Stimulated activated CD4-positive, alpha-beta T cell treated with anti-CD3 and anti-CD28 coated beads, Interleukin-12 subunit alpha, Interleukin-12 subunit beta, amount 100 ng/mL, for 24 hours (primary cell): Measurements from ENCODE around the gene MYO7B.

Source experiments
- DNase-seq, 2 experiments: peaks; one replicate each; pipeline ENCODE4 v3.0.0-alpha.2; 2020; ENCODE audit warnings: low read depth in 2 of 2

MYO7B gene

GRCh38 chr2:127624756-127625571 is 89.5 kb downstream of the MYO7B start:
- DNase-seq: no peak

GRCh38 chr2:127625572-127625951 is 90.1 kb downstream of the MYO7B start:
- DNase-seq: no peak

- DNase-seq: no peak
These were observed 90.7 kb downstream of the MYO7B start for GRCh38 chr2:127626175-127626574.

DNA sequence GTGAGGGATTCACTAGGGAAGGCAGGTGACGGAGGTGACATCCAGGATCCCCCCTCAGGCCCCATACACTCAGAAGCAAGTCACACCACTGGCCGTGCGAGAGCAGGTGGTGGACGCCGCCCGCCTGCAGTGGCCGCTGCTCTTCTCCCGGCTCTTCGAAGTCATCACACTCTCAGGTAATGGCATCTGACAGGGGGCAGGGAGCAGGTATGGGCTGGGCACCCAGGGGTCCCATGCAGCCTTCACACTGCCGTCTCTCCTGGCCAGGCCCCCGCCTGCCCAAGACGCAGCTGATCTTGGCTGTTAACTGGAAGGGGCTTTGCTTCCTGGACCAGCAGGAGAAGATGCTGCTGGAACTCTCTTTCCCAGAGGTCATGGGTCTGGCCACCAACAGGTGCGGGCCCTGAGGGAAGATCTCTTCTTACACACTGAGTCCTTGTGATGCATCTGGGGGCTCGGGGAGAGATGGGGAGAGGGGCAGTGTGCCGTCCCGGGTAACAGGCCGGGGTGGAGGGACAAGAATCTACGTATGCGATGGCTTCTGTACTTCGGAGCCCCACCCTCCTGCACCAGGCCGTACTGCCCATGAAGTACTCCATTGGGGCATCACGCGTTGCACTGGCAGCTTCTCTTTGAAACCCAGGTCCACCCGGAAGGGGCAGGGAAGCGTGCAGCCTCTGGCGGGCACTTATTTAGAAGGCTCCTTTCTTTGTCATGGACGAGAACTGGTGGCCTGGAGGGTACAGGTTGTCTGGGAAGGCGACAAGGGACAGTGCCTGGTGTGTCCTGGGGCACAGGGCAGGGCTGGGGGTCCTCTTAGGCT is 91.6 kb downstream of the MYO7B start:
- no peak for DNase-seq

DNA sequence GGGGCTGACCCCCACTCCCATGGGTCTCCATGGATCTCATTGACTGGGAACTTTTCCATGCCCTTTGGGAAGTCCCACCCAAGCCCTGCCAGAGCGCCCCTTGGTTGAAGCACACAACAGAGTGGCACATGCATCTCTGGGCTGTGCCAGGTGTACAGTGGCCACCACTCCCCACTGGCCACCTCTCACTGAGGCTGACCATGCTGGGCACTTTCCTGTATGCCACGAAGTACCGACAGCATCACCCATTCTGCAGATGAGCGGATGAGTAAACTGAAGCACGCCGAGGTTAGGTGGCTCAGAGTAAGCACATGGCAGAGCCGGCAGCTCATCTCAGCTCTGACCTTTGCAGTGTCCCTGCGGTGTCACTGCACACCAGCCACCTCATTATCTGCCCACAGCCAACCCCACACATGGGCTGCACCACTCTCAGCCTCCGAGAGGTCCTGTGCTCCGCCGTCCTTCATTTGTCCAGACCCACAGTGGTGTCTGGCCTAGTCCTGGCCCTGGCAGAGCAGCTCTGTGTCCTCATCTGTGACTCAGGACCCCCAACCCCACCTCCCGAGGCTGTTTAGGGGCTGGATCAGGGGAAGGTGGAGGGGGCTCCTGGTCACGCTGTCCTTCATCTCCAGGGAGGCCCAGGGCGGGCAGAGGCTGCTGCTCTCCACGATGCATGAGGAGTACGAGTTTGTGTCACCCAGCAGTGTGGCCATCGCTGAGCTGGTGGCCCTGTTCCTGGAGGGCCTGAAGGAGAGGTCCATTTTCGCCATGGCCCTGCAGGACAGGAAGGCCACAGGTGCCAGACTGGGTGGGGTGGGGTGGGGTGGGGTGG is 92.5 kb downstream of the MYO7B start:
- DNase-seq: no peak

DNA sequence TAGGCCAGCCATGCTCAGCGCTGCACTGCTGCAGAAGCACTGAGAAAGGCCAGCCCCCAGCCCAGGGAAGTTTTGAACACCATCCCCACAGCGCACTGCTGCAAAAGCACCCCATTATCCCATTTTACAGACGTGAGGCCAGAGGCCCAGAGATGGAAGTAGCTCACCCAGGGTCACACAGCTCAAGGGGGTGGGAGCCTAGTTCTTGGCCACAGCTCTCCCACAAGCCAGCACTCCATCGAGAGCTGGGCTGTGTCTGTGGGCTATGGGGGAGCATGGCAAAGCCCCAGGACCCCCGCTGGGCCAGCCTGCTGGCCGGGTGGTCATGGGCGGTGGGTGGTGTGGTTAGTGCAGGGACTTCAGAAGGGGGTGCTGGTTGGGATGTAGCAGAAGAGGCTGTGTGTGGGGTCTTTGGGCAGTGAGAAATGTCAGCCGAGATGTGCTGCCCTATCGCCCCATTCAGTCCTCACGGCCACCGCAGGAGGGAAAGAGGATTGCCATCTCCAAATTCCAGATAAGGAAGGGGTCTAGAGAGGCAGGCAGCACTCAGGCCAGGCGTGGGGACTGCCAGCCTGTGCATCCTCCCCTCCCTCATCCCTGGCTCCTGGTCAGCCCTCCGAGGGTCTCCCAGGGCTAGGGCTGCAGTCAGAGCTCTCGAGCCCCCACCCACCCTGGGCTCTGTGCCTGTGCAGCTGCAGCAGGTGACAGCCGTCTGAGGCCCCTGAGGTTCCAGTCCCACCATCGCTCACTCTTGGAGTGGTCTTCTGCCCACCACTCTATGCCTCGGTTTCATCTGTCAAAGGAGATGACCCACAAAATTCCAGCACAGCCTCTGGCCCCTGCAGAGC is 93.5 kb downstream of the MYO7B start:
- DNase-seq: no peak

GRCh38 chr2:127629637-127630036 is 94.2 kb downstream of the MYO7B start:
- no peak for DNase-seq

GRCh38 chr2:127630096-127630863 is 94.8 kb downstream of the MYO7B start:
- DNase-seq: no peak

DNA sequence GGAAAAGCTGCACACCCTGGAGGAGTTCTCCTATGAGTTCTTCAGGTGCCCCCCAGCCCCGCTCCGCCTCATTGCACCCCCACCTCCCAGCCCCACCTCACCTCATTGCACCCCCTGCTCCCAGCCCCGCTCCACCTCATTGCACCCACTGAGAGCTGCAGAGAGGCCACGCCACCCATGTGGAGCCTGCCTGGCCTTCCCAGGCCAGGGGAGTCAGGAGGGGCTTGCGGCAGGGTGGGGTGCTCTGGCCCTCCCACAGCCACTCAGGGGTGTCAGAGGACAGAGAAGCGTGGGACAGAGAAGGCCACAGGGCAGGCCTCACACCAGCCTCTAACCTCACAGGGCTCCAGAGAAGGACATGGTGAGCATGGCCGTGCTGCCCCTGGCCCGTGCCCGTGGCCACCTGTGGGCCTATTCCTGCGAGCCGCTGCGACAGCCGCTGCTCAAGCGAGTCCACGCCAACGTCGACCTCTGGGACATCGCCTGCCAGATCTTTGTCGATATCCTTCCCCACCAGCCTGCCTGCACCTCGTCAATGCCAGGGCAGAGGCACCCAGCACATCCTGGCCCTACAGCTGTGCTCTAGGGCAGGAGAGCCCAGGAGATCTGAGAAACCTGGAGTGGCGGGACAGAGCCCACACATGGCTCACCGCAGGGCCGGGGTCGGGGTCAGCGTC is 95.5 kb downstream of the MYO7B start:
- DNase-seq: no peak

GRCh38 chr2:127631541-127631996 is 96.1 kb downstream of the MYO7B start:
- DNase-seq: no peak

GRCh38 chr2:127631997-127632581 is 96.6 kb downstream of the MYO7B start:
- DNase-seq: no peak

DNA sequence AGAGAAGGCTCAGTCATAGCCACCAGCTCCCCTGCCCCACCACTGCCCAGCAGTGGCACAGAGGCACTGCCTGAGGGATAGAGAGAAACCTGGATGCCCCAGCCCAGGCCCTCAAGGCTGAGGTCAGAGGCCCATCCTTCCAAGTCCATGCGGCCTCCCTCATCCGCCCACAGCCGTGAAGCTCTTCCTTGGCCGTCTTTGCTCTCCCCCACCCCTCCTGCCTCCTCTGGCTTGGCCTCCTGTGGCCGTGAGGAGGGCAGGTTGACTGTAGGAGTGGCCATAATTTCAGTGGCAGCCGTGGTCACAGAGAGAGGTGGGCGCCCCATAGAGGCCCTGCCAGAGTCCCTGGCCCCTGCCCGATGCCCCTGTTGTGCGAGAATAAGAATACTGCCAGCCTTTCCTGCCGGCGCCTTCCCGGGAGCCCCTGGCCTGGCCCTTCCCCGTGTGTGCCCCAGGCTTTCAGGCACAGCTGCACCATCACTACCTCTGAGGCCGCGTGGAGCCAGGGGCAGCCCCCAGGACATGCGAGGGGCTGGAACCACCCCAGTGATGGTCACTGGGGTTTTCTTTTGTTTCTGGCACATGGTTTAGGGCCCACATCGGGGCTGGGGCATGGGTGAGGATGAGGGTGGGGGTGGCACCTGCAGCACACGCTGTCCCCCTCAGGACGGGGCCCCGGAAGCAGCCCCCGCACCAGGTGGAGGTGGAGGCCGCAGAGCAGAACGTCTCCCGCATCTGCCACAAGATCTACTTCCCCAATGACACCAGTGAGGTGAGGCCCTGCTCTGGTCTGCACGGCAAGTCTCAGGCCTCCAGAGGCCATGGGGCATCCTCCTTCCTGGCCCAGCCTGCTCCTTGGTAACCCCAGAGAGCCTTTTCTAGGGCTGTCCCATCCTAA is 97.4 kb downstream of the MYO7B start:
- no peak for DNase-seq

DNA sequence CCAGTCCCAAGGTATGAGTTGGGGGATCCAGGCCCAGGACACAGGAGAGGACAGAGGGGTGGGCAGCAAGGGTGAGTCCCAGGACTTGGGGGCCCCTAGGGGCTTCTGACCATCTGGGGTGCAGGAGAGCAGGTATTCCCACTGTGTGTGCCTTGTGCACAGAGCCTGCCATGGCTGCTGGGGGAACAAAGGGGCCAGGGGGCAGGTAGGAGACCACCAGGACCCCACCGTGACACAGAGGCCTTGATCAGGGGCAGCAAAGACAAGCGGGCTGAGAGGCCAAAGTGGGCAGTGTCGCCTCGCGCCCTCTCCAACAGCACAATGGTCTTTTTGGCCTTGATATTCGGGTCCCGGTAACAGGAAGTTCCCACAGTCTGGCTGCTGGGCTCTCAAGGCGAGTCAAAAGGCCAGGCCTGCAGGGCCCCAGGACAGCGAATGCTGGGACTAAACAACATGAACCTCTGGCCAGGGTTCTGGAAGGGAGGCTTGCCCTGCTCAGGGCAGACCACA is 98.1 kb downstream of the MYO7B start:
- no peak for DNase-seq

- DNase-seq: no peak
These were observed 98.7 kb downstream of the MYO7B start for GRCh38 chr2:127634066-127634617.

DNA sequence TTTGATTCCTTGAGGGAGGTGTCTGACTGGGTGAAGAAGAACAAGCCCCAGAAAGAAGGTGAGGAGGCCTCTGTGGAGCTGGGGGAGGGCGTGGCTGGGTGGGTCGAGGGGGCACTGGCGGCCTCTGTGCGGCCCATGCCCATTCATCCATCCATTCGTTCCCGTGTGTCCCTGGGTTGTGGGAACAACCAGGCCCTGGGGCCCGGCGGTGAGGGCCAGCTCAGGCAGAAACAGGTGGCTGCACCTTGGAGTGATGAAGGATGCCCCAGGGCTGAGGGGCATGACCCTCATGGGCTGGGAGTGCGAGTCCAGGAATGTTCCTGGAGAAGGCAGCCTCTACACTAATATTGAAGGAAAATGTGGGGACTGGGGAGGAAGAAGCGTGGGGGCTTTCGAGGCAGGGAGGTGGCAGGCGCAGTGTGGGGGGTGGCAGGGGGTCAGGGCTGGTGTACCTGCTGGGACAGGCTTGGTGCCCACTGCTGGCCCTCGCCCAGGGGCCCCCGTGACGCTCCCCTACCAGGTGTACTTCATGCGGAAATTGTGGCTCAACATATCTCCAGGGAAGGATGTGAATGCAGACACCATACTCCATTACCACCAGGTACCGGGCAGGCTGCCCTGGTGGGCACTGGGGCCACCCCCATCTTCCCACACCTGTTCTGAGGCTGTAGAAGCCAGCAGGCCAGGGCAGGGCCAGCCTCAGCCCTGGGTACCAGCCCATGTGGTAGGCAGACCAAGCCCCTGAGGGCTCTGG is 99.3 kb downstream of the MYO7B start:
- no peak for DNase-seq

DNA sequence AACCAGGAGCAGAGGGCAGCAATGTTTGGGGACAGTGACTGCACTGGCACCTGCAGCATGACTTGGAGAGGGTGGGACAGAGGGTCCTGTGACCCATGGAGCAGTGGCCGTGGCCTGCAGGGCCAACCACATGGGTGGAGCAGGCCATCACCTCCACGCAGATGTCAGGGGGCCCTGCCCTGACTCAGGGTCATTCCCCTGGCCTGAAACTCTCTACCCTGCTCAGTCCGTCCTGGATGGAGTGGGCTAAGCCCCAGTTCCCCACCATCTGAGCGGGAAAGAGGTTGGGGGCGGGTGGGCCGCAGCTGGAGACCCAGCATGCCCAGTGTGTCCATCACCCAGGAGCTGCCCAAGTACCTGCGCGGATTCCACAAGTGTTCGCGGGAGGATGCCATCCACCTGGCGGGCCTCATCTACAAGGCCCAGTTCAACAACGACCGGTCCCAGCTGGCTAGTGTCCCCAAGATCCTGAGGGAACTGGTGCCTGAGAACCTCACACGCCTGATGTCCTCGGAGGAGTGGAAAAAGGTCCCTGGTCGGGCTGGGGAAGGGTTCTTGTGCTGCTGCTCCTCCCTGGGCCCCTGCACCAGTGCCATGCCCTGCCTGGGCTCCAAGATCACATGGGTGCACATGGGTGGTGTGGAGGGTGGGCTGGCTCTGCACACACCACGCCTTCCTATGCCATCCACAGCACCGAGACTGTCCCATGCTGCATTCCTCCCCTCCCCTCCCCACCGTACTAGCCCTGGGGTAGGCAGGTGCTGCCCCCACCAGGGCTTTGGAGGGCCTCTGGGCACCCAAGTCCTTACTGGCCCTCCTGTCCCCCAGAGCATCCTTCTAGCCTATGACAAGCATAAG is 100.1 kb downstream of the MYO7B start:
- DNase-seq: no peak
